GM23248 (cell line): Measurements from ENCODE around the gene SYNJ2BP.

Experiments
- EZH2 ChIP-seq: fragments of 200-600 bp; sonication (generic); IDR thresholded peaks from 2 replicates; pipeline ENCODE4 v1.6.1; 2018; ENCODE audit warnings: antibody characterized with exemption, mild to moderate bottlenecking; ENCODE audit not compliant: insufficient read depth, poor library complexity, severe bottlenecking
- EZH2phosphoT487 ChIP-seq: fragments of 200-600 bp; sonication (generic); IDR thresholded peaks from 2 replicates; pipeline ENCODE4 v1.6.1; 2018; ENCODE audit warnings: antibody characterized with exemption, moderate library complexity, mild to moderate bottlenecking, low read depth; ENCODE audit not compliant: insufficient read depth

GRCh38 chr14:70380824-70381223, 36.1 kb downstream of the SYNJ2BP start:
- TF ChIP-seq EZH2 (no peak), EZH2phosphoT487 (no peak)
